GM12891 (cell line): ENCODE results near the gene PDE6A.

ENCODE experiments used
- PAX5 ChIP-seq: IDR thresholded peaks from 2 replicates; pipeline ENCODE4 v1.6.1; 2011; ENCODE audit warnings: low read length, moderate library complexity, mild to moderate bottlenecking; ENCODE audit not compliant: insufficient read depth, severe bottlenecking
- POLR2A ChIP-seq: IDR thresholded peaks from 2 replicates; pipeline ENCODE4 v1.6.1; 2011; ENCODE audit warnings: low read depth, low read length, control low read depth
- POLR2AphosphoS5 ChIP-seq: IDR thresholded peaks from 2 replicates; pipeline ENCODE4 v1.6.1; 2011; ENCODE audit warnings: low read depth, low read length, control low read depth
- TAF1 ChIP-seq: IDR thresholded peaks from 2 replicates; pipeline ENCODE4 v1.6.1; 2011; ENCODE audit warnings: low read depth, low read length, control low read depth

DNA sequence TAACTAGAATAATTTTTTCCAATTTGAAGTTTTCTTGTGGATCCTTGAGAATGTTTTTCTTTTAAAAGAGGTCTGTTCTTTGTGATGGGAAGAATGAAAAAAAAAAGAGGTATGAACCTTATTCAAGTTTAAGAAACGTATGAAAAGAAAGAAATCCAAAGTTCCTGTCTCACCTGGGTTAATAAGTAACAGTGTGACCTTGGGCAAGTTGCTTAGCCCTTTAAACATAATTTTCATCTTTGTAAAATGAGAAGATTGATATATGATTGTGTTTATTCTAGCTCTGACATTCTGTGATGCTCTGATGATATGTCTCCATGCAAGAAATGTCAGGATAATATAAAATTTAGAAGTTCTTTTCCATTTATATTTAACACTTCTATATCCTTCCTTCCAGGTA lies 35.3 kb upstream of the PDE6A start:
- TF ChIP-seq POLR2A (no peak), POLR2AphosphoS5 (no peak), TAF1 (no peak), PAX5 (no peak)
